ENCODE results near the gene TRIM28.
"Not testable (repeated sequence)": the region's sequence is repeated elsewhere in the genome, so short reads cannot be mapped to it uniquely, and the experiment has no call there.

The TRIM28 gene

GRCh38 chr19:58519355-58520256 is 24.3 kb upstream of the TRIM28 start, which contains the start of gene ZBTB45:
Gene ZBTB45, minus strand, starts transcription at chr19:58519810. Its CDS starts 2,137 bp downstream, at chr19:58517673.
- DNase-seq = peak; percentile 97

DNA sequence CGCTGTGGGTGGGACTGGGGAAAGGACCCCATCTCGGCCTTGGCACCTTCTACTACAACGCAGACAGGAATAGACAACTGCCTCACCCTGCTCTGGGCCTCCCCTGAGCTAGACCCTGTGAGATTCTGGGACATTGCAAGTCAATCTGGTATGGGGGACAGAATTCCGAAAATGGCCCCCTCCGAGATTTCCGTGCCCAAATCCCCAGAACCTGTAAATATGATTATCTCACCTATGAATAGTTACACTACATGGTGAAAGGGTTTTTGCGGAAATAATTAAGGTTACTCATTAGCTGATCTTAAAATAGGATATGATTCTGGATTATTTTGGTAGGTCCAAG is 23.6 kb upstream of the TRIM28 start:
- no peak for DNase-seq

DNA sequence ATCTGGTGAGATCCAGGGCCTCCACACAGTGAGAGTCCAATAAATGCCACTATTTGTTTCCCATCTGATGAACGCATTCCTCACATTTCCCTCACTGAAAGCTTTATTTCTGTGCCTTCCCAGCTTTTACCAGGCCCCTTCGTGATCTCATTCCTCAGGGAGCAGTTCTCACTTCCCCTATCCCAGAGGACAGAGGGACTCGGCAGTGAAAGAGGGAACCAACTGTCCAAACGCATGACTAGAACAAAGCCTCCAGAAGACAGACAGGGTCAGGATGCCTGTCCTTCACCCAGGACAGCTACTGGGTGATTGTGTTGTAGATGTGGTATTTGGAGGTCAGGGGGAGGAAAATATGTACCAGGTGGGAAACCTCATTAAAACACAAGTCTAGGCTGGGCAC is 22.2 kb upstream of the TRIM28 start:
- no peak for DNase-seq

DNA sequence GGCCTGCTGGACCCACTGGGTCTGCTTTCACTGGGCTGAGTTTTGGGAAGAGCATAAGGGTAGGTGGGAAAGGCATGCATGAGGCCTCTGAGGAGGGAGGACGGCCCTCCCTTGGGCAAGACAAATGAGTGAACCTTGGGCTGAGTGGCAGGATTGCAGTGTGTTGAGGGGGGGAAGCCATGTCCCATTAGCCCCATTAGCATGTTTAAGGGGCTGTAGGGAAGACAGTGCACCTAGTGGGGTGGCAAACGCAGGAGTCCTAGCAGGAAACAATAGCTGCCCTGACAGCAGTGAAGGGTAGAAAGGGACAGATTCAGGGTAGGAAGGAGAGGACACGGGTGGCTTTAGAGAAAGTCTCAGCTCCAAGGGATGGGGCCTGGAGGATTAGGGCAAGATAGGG is 21.2 kb upstream of the TRIM28 start:
- no peak for DNase-seq

DNA sequence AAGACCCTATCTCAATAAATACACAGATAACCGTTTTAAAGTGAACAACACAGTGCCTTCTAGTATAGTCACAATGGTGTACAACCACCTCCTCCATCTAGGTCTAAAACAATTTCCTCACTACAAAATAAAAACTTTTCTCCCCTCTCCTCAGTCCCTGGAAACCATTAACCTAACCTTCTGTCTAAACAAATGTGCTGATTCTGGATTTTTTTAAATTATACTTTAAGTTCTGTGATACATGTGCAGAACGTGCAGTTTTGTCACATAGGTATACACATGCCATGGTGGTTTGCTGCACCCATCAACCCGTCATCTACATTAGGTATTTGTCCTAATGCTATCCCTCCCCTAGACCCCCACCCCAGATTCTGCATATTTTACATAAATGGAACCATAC is 14.5 kb upstream of the TRIM28 start:
- DNase-seq = no peak

DNA sequence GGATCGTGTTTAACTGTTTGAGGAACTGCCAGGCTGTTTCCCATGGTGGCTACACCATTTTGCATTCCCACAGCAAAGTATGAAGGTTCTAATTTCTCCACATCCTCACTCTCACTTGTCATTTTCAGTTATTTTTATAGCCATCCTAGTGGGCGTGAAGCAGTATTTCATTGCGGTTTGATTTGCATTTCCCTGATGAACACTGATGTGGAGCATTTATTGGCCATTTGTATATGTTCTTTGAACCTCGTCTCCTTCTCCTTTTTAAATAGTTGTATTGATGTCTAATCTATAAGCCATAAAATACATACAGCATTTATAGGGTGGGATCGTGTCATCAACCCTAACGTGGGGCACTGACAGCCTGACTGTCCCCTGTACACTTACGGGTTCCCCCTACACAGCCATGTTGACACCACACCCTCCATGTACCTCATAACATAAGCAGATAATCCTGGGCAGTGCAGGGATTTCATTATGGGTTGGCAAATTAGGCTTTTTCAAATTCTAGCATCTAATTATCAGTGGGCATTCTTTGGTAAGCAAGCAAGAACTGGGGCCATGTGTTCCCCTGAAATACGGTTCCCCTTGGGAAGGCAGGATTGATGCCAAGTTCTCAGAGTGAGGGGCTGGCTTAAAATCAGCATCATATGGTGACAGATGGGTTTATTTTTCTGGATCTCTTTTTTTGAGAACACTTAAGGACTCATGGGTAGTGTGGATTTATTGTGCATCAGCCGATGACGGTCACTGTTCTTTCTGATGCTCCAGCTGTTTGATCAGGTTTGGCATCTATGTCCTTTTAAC is 12.6 kb upstream of the TRIM28 start:
- no peak for DNase-seq

GRCh38 chr19:58535857-58536256 is 8.0 kb upstream of the TRIM28 start:
- DNase-seq = no peak

- DNase-seq = no peak
Measured at GRCh38 chr19:58536852-58537798, 6.7 kb upstream of the TRIM28 start.

GRCh38 chr19:58538257-58539168 is 5.4 kb upstream of the TRIM28 start:
- DNase-seq = peak; percentile 51

- not testable (repeated sequence) for DNase-seq
Measured at GRCh38 chr19:58539169-58539559, 4.7 kb upstream of the TRIM28 start.

DNA sequence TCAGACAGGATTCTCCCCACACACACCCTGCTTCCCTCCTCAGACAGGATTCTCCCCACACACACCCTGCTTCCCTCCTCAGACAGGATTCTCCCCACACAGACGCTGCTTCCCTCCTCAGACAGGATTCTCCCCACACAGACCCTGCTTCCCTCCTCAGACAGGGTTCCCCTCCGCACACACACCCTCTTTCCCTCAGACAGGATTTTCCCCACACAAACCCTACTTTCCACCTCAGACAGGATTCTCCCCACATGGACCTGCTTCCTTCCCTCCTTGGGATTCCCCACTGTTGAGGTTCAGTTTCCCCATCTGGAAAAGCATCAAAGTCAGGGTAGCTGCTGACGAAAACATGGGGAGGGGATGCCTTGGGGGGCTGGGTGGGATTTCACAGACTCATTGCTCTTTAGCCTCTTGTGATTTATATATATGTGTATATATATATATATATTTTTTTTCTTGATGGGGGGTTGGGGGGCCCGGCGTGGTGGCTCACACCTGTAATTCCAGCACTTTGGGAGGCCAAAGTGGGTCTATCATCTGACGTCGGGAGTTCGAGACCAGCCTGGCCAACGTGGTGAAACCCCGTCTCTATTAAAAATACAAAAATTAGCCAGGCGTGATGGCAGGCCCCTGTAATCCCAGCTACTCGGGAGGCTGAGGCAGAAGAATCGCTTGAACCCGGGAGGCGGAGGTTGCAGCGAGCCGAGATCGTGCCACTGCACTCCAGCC is 1.1 kb upstream of the TRIM28 start:
- DNase-seq = not testable (repeated sequence)

- DNase-seq = peak; percentile 75
Measured at GRCh38 chr19:58544591-58545285, 874 bp downstream of the TRIM28 start.

GRCh38 chr19:58545286-58546018 is 1.6 kb downstream of the TRIM28 start:
- DNase-seq = no peak

GRCh38 chr19:58546019-58546530 is 2.2 kb downstream of the TRIM28 start:
- no peak for DNase-seq

DNA sequence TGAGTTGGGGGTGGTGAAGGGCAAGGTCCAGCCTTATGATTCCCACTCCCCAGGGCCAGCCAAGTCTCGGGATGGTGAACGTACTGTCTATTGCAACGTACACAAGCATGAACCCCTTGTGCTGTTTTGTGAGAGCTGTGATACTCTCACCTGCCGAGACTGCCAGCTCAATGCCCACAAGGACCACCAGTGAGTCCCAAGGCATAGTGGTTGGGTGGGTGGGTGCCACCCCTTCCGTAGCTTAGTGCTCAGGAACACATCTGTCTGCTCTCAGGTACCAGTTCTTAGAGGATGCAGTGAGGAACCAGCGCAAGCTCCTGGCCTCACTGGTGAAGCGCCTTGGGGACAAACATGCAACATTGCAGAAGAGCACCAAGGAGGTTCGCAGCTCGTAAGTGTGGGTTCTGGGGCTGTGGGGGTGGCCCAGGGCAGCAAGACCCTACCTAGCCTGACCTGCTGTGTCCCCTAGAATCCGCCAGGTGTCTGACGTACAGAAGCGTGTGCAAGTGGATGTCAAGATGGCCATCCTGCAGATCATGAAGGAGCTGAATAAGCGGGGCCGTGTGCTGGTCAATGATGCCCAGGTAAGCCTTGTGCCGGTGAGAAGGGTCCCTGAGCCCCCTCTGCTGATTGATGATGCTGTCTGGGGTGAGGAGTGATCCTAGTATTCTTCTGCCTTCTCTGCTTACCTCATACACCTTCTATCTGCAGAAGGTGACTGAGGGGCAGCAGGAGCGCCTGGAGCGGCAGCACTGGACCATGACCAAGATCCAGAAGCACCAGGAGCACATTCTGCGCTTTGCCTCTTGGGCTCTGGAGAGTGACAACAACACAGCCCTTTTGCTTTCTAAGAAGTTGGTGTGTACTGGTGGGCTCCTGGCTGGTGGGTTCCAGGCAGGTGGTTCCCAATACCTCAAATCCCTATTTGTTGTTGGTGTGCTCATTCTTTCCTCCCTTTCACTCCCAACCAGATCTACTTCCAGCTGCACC is 3.8 kb downstream of the TRIM28 start:
- no peak for DNase-seq

- DNase-seq = no peak
Measured at GRCh38 chr19:58548859-58549663, 5.2 kb downstream of the TRIM28 start.

Measured in RPMI8226 (cell line).